Effector CD4-positive, alpha-beta T cell (primary cell): Measurements from ENCODE around the gene OGDHL.

Source experiments
- DNase-seq: peaks from one replicate; pipeline ENCODE4 v3.0.0-alpha.2; 2020

OGDHL gene

GRCh38 chr10:49688261-49688846, 73.8 kb downstream of the OGDHL start:
- DNase-seq: no peak

GRCh38 chr10:49686651-49687050, 75.5 kb downstream of the OGDHL start:
- no peak for DNase-seq
